ENCODE data around the gene TP53BP1.
A peak's percentile ranks its signal among the peaks of the same experiment; 100 is the strongest.

TP53BP1 gene

DNA sequence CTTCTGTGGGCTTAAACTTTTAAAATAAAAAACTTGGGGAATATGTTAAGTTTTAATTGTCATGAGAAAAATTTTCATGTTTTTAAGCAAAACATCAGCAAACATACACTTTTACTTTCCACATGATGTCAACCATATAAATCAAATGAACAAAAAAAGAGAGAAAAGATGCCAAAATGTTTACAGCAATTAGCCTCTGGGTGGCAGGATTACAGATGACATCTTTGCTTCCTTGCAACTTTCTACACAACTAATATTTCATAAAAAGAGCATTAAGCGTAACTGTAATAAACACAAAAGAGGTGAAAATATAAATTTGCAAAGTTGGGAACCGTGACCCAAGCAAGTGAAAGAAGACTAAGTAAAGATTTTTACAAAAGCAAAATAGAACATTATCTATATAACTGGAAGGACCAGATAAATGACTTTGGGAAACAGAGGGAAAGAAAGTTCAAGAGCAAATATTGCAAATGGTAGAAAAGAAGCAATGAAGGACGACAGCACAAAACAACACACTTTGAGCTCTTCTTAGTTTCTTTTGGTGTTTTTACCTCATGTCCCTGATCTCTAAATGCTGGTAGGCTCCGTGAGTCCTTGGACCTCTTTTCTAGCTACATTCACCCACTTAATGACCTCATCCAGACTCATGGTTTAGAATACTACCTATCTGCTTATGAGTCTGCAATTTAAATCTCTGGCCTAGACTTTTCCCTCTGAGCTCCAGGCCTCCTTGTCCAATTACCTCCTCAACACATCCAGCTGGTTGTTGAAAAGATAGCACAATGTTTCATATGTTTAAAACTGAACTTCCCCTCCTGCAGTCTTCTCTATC, 9.4 kb downstream of the TP53BP1 start:
- no peaks in the 10 kb centered on the region for H3K9me2 ChIP-seq (replicated peaks; ENCODE audit: insufficient read depth, low read length)
- no peaks in the 10 kb centered on the region for H4K20me1 ChIP-seq (ENCODE audit: insufficient read depth, low read length)
- H3K4me3 ChIP-seq (ENCODE audit: low read length): no peak overlapping the region
- H3K9me3 ChIP-seq (replicated peaks; ENCODE audit: insufficient read depth, low read length): no peaks in the 10 kb centered on the region
- no peak overlapping the region for H3K9ac ChIP-seq (ENCODE audit: low read length)
- H3K4me2 ChIP-seq (ENCODE audit: low read depth, low read length): no peak overlapping the region
- no peaks in the 10 kb centered on the region for H3K79me2 ChIP-seq (ENCODE audit: low read length)
- TF ChIP-seq EZH2phosphoT487 (IDR thresholded peaks at IDR 0.05; ENCODE audit: low read length): no peak
- TF ChIP-seq, protein P1, sequence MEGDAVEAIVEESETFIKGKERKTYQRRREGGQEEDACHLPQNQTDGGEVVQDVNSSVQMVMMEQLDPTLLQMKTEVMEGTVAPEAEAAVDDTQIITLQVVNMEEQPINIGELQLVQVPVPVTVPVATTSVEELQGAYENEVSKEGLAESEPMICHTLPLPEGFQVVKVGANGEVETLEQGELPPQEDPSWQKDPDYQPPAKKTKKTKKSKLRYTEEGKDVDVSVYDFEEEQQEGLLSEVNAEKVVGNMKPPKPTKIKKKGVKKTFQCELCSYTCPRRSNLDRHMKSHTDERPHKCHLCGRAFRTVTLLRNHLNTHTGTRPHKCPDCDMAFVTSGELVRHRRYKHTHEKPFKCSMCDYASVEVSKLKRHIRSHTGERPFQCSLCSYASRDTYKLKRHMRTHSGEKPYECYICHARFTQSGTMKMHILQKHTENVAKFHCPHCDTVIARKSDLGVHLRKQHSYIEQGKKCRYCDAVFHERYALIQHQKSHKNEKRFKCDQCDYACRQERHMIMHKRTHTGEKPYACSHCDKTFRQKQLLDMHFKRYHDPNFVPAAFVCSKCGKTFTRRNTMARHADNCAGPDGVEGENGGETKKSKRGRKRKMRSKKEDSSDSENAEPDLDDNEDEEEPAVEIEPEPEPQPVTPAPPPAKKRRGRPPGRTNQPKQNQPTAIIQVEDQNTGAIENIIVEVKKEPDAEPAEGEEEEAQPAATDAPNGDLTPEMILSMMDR (IDR thresholded peaks at IDR 0.05; ENCODE audit: low read length): peak; percentile 32
- no peaks in the 10 kb centered on the region for H3K4me1 ChIP-seq (ENCODE audit: low read length)
- H3K27ac ChIP-seq (ENCODE audit: low read length): no peak overlapping the region
- no peaks in the 10 kb centered on the region for H3K27me3 ChIP-seq (replicated peaks; ENCODE audit: insufficient read depth, low read length)
- H2AFZ ChIP-seq (ENCODE audit: low read length): no peak overlapping the region
- DNase-seq: no peak
- no peaks in the 10 kb centered on the region; the same call in 1 of the 2 replicates for H3K36me3 ChIP-seq (replicated peaks; ENCODE audit: insufficient read depth, low read length)
- no peaks in the 10 kb centered on the region for H3F3A ChIP-seq (ENCODE audit: insufficient read depth, low read length)

DNA sequence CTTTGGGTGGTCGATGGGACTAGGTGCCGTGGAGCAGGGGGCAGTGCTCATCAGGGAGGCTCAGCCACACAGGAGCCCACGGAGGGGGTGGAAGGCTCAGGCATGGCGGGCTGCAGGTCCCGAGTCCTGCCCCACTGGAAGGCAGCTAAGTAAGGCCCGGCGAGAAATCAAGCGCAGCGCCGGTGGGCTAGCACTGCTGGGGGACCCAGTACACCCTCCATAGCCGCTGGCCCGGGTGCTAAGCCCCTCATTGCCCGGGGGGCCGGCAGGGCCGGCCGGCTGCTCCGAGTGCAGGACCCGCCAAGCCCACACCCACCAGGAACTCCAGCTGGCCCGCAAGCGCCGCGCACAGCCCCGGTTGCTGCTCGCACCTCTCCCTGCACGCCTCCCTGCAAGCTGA, 19.1 kb downstream of the TP53BP1 start:
- H3K36me3 ChIP-seq (replicated peaks; ENCODE audit: insufficient read depth, low read length): no peaks in the 10 kb centered on the region; the same call in 1 of the 2 replicates
- H4K20me1 ChIP-seq (ENCODE audit: insufficient read depth, low read length): no peaks in the 10 kb centered on the region
- H3K79me2 ChIP-seq (ENCODE audit: low read length): no peaks in the 10 kb centered on the region
- H3K9ac ChIP-seq (ENCODE audit: low read length): no peak overlapping the region
- H3F3A ChIP-seq (ENCODE audit: insufficient read depth, low read length): no peaks in the 10 kb centered on the region
- H3K27ac ChIP-seq (ENCODE audit: low read length): no peak overlapping the region
- H3K4me3 ChIP-seq (ENCODE audit: low read length): no peak overlapping the region
- H3K4me1 ChIP-seq (ENCODE audit: low read length): no peaks in the 10 kb centered on the region
- no peak for DNase-seq
- H3K9me2 ChIP-seq (replicated peaks; ENCODE audit: insufficient read depth, low read length): no peaks in the 10 kb centered on the region
- no peaks in the 10 kb centered on the region for H3K27me3 ChIP-seq (replicated peaks; ENCODE audit: insufficient read depth, low read length)
- no peak overlapping the region for H3K4me2 ChIP-seq (ENCODE audit: low read depth, low read length)
- H2AFZ ChIP-seq (ENCODE audit: low read length): no peak overlapping the region
- no peaks in the 10 kb centered on the region for H3K9me3 ChIP-seq (replicated peaks; ENCODE audit: insufficient read depth, low read length)
- TF ChIP-seq EZH2 (optimal IDR thresholded peaks at IDR 0.05; ENCODE audit: low read depth, low read length): no peak
- no peak for TF ChIP-seq EZH2phosphoT487 (IDR thresholded peaks at IDR 0.05; ENCODE audit: low read length)
- TF ChIP-seq, protein P1 (IDR thresholded peaks at IDR 0.05; ENCODE audit: low read length): no peak

DNA sequence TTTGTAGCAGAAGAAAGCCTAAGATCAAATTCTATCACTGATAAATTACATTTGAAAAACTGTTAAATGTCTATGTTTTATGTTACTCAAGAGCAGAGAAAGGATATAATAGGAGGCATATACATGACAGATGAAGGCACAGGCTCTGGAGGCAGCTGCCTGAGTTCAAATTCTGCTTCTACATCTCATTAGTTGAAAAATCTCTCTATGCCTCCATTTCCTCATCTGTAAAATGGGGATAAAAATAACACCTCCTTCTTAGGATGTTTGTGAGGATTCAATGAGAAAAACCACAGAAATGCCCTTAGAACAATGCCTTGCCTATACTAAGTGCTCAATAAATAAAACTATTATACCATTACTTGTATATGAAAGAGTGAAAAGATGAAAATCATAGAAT, 21.0 kb downstream of the TP53BP1 start:
- Histone ChIP-seq H3K4me1 (ENCODE audit: low read length) (no peaks in the 10 kb centered on the region), H3K9me2 (replicated peaks; ENCODE audit: insufficient read depth, low read length) (no peaks in the 10 kb centered on the region), H3K27ac (ENCODE audit: low read length) (no peak overlapping the region), H3K9ac (ENCODE audit: low read length) (no peak overlapping the region), H3K36me3 (replicated peaks; ENCODE audit: insufficient read depth, low read length) (no peaks in the 10 kb centered on the region; the same call in 1 of the 2 replicates), H2AFZ (ENCODE audit: low read length) (no peak overlapping the region), H3K4me2 (ENCODE audit: low read depth, low read length) (no peak overlapping the region), H3K79me2 (ENCODE audit: low read length) (no peaks in the 10 kb centered on the region), H3F3A (ENCODE audit: insufficient read depth, low read length) (no peaks in the 10 kb centered on the region), H3K9me3 (replicated peaks; ENCODE audit: insufficient read depth, low read length) (no peaks in the 10 kb centered on the region), H3K4me3 (ENCODE audit: low read length) (no peak overlapping the region), H3K27me3 (replicated peaks; ENCODE audit: insufficient read depth, low read length) (no peaks in the 10 kb centered on the region), H4K20me1 (ENCODE audit: insufficient read depth, low read length) (no peaks in the 10 kb centered on the region)
- TF ChIP-seq EZH2 (optimal IDR thresholded peaks at IDR 0.05; ENCODE audit: low read depth, low read length) (no peak), EZH2phosphoT487 (IDR thresholded peaks at IDR 0.05; ENCODE audit: low read length) (no peak)
- TF ChIP-seq, protein P1 (IDR thresholded peaks at IDR 0.05; ENCODE audit: low read length): no peak
- DNase-seq: no peak
